Measurements from ENCODE around the gene BOLA3. TPM values are rescaled to one million over a fixed set of nuclear protein-coding genes. Genes with fewer than 3 reads are reported as not detected.

Gene BOLA3
- total and polyA plus RNA-seq, 2 donors (not counting 3 experiments of a cell fraction or from before 2014, with no cell fraction given): 28.7 to 42.4 TPM

DNA sequence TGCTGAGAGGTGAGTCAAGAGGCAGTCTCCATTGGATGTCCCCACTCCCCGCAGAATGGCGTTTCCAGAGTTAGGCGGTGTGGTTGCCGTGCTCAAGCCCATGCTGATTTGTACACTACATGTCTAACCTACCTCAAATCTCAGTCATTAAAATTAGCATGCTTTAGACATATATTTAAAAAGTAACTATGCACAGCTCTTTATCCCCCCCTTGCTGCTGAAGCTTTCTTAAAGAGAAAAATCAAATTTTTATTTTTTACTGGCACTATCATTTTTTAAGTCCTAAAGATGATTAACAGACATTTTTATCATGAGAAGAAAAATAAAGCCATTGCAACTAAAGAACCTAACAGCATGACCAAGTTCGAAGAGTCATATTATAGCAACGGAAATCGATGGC, 42.9 kb downstream of the BOLA3 start:
- FAIRE-seq: no peak
- dilution Hi-C loops (cut with MboI; ENCODE audit: extremely low pct_ligation_motif_present, low sequenced_read_pairs): no loop called here
- Histone ChIP-seq H3K79me2 (ENCODE audit: control insufficient read depth, insufficient read depth, low read length) (no peaks in the 10 kb centered on the region), H3K4me2 (ENCODE audit: insufficient read depth, low read length) (no peak overlapping the region), H3K4me1 (ENCODE audit: control insufficient read depth, extremely low read depth, insufficient read depth, low read length) (no peaks in the 10 kb centered on the region), H3K27ac (ENCODE audit: insufficient read depth, low read depth, low read length) (no peak overlapping the region), H3K9ac (replicated peaks; ENCODE audit: extremely low read depth, insufficient read depth, low read length) (no peak overlapping the region), H3K36me3 (ENCODE audit: control insufficient read depth in 2 of 2, extremely low read depth in 1 of 2, insufficient read depth in 2 of 2, low read length in 2 of 2) (peaks cover 0 to 24% of the 10 kb centered on the region in 2 experiments), H4K20me1 (replicated peaks; ENCODE audit: control insufficient read depth, extremely low read depth, insufficient read depth, low read length) (no peaks in the 10 kb centered on the region), H2AFZ (ENCODE audit: low read depth, low read length) (no peak overlapping the region), H3K4me3 (replicated peaks in 1 of 3; ENCODE audit: insufficient read depth in 1 of 3, low read depth in 1 of 3, low read length in 3 of 3) (no peak overlapping the region), H3K27me3 (ENCODE audit: control insufficient read depth in 2 of 2, insufficient read depth in 2 of 2, low read length in 2 of 2) (no peaks in the 10 kb centered on the region), H3K9me1 (replicated peaks; ENCODE audit: control insufficient read depth, extremely low read depth, insufficient read depth, low read length) (no peaks in the 10 kb centered on the region), H3K9me3 (replicated peaks; ENCODE audit: control insufficient read depth, insufficient read depth, low read length) (no peaks in the 10 kb centered on the region)
- TF ChIP-seq, protein P1, sequence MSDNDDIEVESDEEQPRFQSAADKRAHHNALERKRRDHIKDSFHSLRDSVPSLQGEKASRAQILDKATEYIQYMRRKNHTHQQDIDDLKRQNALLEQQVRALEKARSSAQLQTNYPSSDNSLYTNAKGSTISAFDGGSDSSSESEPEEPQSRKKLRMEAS (IDR thresholded peaks at IDR 0.05; ENCODE audit: insufficient read depth, insufficient read length): no peak
- TF ChIP-seq FOS (IDR thresholded peaks at IDR 0.05; ENCODE audit: borderline replicate concordance, insufficient read depth, low read length) (no peak), JUN (IDR thresholded peaks at IDR 0.05; ENCODE audit: borderline replicate concordance, insufficient read depth, insufficient read length, low read depth) (no peak), POLR2AphosphoS5 (IDR thresholded peaks at IDR 0.05; ENCODE audit: insufficient read depth, low read depth, low read length) (no peak), EZH2 (IDR thresholded peaks at IDR 0.05; ENCODE audit: borderline replicate concordance, low read depth, low read length, severe bottlenecking) (no peak), POLR2A (IDR thresholded peaks at IDR 0.05; ENCODE audit: low read depth, low read length) (no peak)
- ChIA-PET CTCF (interaction anchor here (1.2 to 2.6 kb wide), 5 partner anchors 10 to 281 kb away, joined by 3 to 11 read pairs (median 4); partner anchors contain the start of gene STAMBP), POLR2A (no interaction called here)
- intact Hi-C loops (cut with micrococcal nuclease): loop anchor here (5.0 kb wide), 1 partner anchor 103 kb away; no protein-coding TSS in a partner anchor
- no TSS peak for BruUV-seq (replicated peaks)
- no peak for DNase-seq (ENCODE audit: low read depth, low spot score)

DNA sequence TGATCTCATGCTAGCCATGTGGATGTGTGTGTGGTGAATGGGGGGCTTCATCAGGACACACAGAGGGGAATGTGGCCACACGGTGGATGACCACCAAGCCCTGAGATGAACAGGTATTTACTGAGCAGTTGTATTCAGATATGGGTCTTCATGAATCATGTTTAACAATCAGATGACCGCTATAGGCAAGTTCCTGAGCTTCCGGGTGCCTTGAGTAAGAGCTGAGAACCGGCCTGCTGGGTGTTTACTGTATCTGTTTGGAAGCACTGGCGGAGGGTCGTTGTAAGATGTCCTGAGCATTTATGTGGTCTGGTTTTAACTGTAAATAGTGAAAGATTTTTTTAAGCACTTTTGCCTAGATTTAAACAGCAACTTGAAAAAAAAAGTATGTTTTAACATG, 43.9 kb downstream of the BOLA3 start:
- DNase-seq (ENCODE audit: low read depth, low spot score) (no peak), FAIRE-seq (no peak)
- no peaks in the 10 kb centered on the region for H4K20me1 ChIP-seq (replicated peaks; ENCODE audit: control insufficient read depth, extremely low read depth, insufficient read depth, low read length)
- POLR2A ChIA-PET: no interaction called here
- intact Hi-C loops (cut with micrococcal nuclease) (no loop called here), dilution Hi-C loops (cut with MboI; ENCODE audit: extremely low pct_ligation_motif_present, low sequenced_read_pairs) (no loop called here)
- TF ChIP-seq POLR2A (IDR thresholded peaks at IDR 0.05; ENCODE audit: low read depth, low read length) (no peak), FOS (IDR thresholded peaks at IDR 0.05; ENCODE audit: borderline replicate concordance, insufficient read depth, low read length) (no peak), JUN (IDR thresholded peaks at IDR 0.05; ENCODE audit: borderline replicate concordance, insufficient read depth, insufficient read length, low read depth) (no peak), MYC (IDR thresholded peaks at IDR 0.05; ENCODE audit: low read depth, low read length) (no peak)
- TF ChIP-seq, protein P2, sequence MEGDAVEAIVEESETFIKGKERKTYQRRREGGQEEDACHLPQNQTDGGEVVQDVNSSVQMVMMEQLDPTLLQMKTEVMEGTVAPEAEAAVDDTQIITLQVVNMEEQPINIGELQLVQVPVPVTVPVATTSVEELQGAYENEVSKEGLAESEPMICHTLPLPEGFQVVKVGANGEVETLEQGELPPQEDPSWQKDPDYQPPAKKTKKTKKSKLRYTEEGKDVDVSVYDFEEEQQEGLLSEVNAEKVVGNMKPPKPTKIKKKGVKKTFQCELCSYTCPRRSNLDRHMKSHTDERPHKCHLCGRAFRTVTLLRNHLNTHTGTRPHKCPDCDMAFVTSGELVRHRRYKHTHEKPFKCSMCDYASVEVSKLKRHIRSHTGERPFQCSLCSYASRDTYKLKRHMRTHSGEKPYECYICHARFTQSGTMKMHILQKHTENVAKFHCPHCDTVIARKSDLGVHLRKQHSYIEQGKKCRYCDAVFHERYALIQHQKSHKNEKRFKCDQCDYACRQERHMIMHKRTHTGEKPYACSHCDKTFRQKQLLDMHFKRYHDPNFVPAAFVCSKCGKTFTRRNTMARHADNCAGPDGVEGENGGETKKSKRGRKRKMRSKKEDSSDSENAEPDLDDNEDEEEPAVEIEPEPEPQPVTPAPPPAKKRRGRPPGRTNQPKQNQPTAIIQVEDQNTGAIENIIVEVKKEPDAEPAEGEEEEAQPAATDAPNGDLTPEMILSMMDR (IDR thresholded peaks at IDR 0.05; ENCODE audit: extremely low read depth in 1 of 2, insufficient read depth in 1 of 2, low read depth in 1 of 2, low read length in 2 of 2): no peak
- H2AFZ ChIP-seq (ENCODE audit: low read depth, low read length): no peak overlapping the region
- no TSS peak for BruUV-seq (replicated peaks)
- no peaks in the 10 kb centered on the region for H3K9me1 ChIP-seq (replicated peaks; ENCODE audit: control insufficient read depth, extremely low read depth, insufficient read depth, low read length)
- H3K36me3 ChIP-seq (ENCODE audit: control insufficient read depth in 2 of 2, extremely low read depth in 1 of 2, insufficient read depth in 2 of 2, low read length in 2 of 2): peaks cover 0 to 34% of the 10 kb centered on the region in 2 experiments
- H3K4me2 ChIP-seq (ENCODE audit: insufficient read depth, low read length): no peak overlapping the region
- no peak overlapping the region for H3K4me3 ChIP-seq (replicated peaks in 1 of 3; ENCODE audit: insufficient read depth in 1 of 3, low read depth in 1 of 3, low read length in 3 of 3)
- no peak overlapping the region for H3K27ac ChIP-seq (ENCODE audit: insufficient read depth, low read depth, low read length)
- CTCF ChIA-PET: interaction anchor here (0.6 to 2.6 kb wide), 5 partner anchors 9 to 356 kb away, joined by 3 to 11 read pairs (median 5); no protein-coding TSS in a partner anchor
- H3K79me2 ChIP-seq (ENCODE audit: control insufficient read depth, insufficient read depth, low read length): no peaks in the 10 kb centered on the region
- H3K27me3 ChIP-seq (ENCODE audit: control insufficient read depth in 2 of 2, insufficient read depth in 2 of 2, low read length in 2 of 2): no peaks in the 10 kb centered on the region
- H3K4me1 ChIP-seq (ENCODE audit: control insufficient read depth, extremely low read depth, insufficient read depth, low read length): no peaks in the 10 kb centered on the region
- H3K9ac ChIP-seq (replicated peaks; ENCODE audit: extremely low read depth, insufficient read depth, low read length): no peak overlapping the region
- no peaks in the 10 kb centered on the region for H3K9me3 ChIP-seq (replicated peaks; ENCODE audit: control insufficient read depth, insufficient read depth, low read length)
